ENCODE measurements around the gene KNG1.

The KNG1 gene

GRCh38 chr3:186772701-186773417, 55.7 kb downstream of the KNG1 start:
- no peak for DNase-seq (ENCODE audit: low spot score)

DNA sequence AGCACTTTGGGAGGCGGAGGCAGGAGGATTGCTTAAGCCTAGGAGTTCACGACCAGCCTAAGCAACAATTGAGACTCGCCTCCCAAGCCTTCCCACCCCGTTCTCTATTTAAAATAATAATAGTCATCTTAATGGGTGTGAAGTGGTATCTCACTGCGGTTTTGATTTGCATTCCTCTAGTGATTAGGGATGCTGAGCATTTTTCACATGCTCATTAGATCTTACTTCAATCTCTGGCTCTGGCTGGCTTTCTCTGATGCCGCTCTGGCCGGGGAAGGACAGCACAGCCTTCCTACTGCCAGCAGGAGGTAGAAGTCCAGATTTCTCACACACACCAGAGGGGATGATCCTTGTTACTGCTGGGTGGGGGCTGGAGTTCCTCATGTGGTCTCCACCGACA, 58.8 kb downstream of the KNG1 start:
- no peak for DNase-seq (ENCODE audit: low spot score)

DNA sequence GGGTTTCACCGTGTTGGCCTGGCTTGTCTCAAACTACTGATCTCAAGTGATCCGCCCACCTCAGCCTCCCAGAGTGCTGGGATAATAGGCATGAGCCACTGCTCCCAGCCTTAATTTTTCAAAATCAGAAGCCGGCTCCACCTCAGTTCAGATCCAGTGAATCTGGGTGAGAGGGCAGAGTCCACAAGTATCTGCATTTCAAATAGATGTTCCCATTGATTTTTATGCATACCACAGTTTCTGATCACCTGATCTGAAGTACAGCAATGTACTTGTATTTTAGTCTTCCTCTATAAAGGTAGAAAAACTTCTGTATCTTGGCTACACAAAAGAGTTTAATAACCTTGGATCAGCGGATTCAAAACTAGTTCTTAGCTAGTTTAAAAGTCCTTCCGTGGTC, 62.0 kb downstream of the KNG1 start:
- DNase-seq (ENCODE audit: low spot score), result no peak

- no peak for DNase-seq (ENCODE audit: low spot score)
Observed at GRCh38 chr3:186782542-186783057, 65.4 kb downstream of the KNG1 start.

- peak; percentile 84 for DNase-seq (ENCODE audit: low spot score)
Observed at GRCh38 chr3:186783058-186783730, 66.0 kb downstream of the KNG1 start, which contains the start of gene EIF4A2. EIF4A2 (plus strand) TSS chr3:186783577; CDS start chr3:186783611, 34 bp downstream.

DNA sequence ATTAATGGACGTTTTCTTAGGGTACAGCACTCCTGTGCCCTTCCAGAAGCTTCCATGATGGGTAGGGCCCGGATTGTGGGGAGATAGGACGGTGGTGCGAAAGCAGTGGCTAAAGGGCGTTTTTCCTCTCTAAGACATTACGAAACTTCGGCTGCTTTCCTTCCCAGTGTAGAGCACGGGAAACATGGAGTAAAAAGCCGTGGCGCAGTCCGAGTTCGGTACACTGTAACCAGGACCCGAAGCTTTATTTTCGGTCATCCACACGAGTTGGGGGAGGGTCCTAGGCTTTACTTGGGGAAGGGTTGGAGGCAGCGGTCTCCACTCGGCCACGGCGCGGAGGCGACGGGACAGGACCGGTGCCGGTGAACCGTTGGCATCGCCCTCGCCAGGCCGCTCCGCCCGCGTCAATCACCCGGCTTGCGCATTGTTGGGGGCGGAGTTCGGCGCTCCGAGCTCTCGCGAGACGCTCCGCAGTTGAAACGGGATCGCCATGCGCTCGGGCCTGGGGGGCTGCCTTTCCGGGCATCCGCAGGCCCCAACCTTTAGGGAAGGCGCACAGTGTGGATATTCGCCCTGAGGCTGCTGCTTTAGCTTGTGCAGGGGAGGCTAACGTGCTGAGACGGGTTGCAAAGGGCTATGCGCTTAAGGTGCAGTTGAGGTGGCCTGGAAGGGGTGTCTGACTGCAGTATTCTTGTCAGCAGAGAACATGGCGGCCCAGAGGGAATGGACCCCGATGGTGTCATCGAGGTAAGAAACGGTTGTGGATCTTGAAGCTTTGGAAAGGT, 66.8 kb downstream of the KNG1 start:
- peak; percentile 80 for DNase-seq (ENCODE audit: low spot score)

GRCh38 chr3:186784820-186785494, 67.8 kb downstream of the KNG1 start:
- no peak for DNase-seq (ENCODE audit: low spot score)

DNA sequence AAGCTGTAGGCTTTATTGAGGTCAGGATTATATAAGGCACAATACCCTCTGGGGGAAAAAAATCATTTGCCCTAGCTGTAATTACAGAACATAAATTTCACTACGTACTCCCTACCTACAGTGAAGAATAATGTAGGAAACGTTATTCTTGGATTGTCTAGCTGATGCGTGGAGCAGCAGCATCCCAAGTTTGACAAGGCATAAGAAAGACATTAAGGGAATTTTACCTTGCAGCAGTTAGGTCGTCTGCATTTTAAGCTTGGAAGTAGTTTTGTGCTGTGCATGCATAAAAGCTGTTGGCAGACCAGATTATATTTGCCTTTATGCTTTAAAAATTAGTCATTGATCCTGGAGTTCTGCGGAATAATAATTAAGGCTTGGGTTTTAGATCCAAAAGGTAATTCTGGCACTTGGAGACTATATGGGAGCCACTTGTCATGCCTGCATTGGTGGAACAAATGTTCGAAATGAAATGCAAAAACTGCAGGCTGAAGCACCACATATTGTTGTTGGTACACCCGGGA, 68.4 kb downstream of the KNG1 start:
- DNase-seq (ENCODE audit: low spot score), result no peak

DNA sequence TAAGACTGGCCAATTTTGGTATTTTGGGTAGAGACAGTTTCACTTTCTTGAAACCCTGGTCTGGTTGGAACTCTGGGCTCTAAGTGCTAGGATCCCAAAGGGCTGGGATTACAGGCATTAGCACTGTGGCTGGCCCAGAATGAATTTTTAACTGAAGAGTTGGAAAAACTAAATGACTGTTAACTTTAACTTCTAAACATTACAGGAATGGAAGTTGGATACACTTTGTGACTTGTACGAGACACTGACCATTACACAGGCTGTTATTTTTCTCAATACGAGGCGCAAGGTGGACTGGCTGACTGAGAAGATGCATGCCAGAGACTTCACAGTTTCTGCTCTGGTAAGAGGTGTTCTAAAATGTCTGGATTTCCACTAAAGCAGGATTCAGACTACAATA, 69.8 kb downstream of the KNG1 start:
- DNase-seq (ENCODE audit: low spot score), result no peak

GRCh38 chr3:186787642-186788481, 70.7 kb downstream of the KNG1 start:
- DNase-seq (ENCODE audit: low spot score), result no peak

DNA sequence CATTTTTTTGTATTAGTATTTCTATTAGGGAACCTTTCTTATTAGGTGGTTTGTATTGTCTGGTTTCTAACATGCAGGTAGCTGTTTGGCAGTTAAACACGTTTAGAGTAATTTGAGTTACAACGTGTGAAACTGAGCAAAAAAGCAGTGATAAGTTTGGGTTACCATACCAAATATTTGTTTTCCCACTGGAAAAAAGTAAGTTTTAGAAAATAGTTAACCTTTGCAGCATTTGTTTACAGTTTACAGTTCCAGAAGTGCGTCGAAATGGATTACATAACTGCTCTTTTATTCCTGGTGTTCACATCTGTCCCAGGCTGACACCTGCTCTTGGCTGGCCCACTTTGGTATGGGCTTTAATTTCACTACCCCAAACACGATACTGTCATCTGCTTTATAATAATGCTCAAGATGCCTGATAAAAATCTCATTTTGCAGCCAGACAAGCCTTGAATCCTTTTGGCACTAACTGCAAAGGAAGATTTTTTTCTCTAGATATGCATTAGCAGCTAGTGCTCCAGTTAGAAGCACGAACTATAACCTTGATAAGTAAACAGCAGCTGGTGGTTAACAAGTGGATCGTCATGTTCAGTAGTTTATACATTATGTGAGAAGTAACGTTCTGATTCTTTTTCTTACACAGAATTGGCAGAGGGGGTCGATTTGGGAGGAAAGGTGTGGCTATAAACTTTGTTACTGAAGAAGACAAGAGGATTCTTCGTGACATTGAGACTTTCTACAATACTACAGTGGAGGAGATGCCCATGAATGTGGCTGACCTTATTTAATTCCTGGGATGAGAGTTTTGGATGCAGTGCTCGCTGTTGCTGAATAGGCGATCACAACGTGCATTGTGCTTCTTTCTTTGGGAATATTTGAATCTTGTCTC, 71.6 kb downstream of the KNG1 start:
- DNase-seq (ENCODE audit: low spot score), result peak; percentile 41

GRCh38 chr3:186789554-186790260, 72.5 kb downstream of the KNG1 start:
- DNase-seq (ENCODE audit: low spot score), result peak; percentile 50

DNA sequence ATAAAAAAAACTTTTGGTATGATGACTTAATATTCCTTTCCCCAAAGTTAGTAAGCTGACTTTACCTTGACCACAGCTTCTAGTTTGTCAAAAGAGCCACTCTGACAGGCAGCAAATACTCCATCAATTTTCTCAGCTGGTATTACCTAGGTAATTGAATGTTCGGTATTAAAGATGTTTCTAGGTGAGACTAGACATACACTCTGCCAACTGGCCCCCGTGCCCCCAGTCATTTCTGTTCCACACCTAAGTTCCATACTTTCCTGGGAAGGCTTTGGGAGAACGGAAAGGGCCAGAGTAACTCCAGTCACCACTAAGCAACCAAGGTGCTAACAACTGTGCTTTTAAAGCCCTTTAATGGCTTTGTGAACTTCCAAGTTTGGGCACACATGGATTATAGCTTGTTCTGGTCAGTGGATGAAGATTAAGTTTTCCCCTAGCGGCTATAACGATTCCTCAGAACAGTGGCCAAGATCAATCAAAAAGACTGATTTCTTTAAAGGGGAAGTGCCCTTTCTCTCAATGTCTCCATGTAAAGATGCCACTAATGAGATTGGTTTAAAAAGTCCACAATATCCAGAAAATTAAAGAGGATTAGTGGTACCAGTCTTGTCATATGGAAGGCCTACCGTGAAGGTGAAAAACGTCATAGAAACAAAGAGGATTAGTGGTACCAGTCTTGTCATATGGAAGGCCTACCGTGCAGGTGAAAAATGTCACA, 73.3 kb downstream of the KNG1 start:
- DNase-seq (ENCODE audit: low spot score), result peak; percentile 85
